H1 (cell line): ENCODE measurements around the gene SYK. TPM values are rescaled to one million over a fixed set of nuclear protein-coding genes. Genes with fewer than 3 reads are reported as not detected.

Experiments used
- CTCF ChIA-PET: fragments of 300-600 bp; sonication (Branson Sonifier 250); formaldehyde crosslinking; loops from one replicate; lab custom pipeline; 2021; ENCODE audit not compliant: partially characterized antibody; lab: Charles Lee
- POLR2A ChIA-PET: fragments of 300-600 bp; sonication (Branson Sonifier 250); formaldehyde crosslinking; loops from one replicate; lab custom pipeline; 2021; ENCODE audit warnings: inconsistent platforms; ENCODE audit not compliant: partially characterized antibody; lab: Charles Lee
- DNase-seq, 2 experiments: peaks; one replicate each; pipeline versions ENCODE4 v3.0.0 to v3.0.0-alpha.2; 2010 to 2022; ENCODE audit warnings: low spot score in 2 of 2, low read depth in 1 of 2, mixed read lengths in 1 of 2
- FAIRE-seq: peaks from 2 replicates; lab custom pipeline; 2011; peaks lifted over from hg19 to GRCh38; lab: Jason Lieb, UNC
- H2AFZ ChIP-seq: 2 replicates; pipeline ENCODE4 v1.8.1; 2012; ENCODE audit warnings: low read length, inconsistent platforms
- H2AK5ac ChIP-seq: 2 replicates; pipeline ENCODE4 v1.6.1; 2013; ENCODE audit warnings: low read depth, low read length
- H2BK120ac ChIP-seq: replicated peaks from 2 replicates; pipeline ENCODE3; 2013; ENCODE audit warnings: low read depth, low read length, inconsistent platforms
- H2BK12ac ChIP-seq: 2 replicates; pipeline ENCODE4 v1.6.1; 2013; ENCODE audit warnings: low read depth, low read length
- H2BK15ac ChIP-seq: 2 replicates; pipeline ENCODE4 v1.6.1; 2013; ENCODE audit warnings: low read length
- H2BK20ac ChIP-seq: 2 replicates; pipeline ENCODE4 v1.6.1; 2013; ENCODE audit warnings: low read length
- H2BK5ac ChIP-seq: 2 replicates; pipeline ENCODE4 v1.6.1; 2013; ENCODE audit warnings: low read depth, low read length
- H3K14ac ChIP-seq: 2 replicates; pipeline ENCODE4 v1.6.1; 2013; ENCODE audit warnings: inconsistent platforms; ENCODE audit not compliant: insufficient read length
- H3K18ac ChIP-seq: 2 replicates; pipeline ENCODE4 v1.6.1; 2013; ENCODE audit warnings: low read length; ENCODE audit errors: extremely low read depth
- H3K23ac ChIP-seq: 2 replicates; pipeline ENCODE4 v1.6.1; 2013; ENCODE audit warnings: inconsistent platforms; ENCODE audit not compliant: insufficient read length
- H3K23me2 ChIP-seq: 2 replicates; pipeline ENCODE4 v1.6.1; 2013; ENCODE audit warnings: low read depth, low read length
- H3K27ac ChIP-seq: 2 replicates; pipeline ENCODE4 v1.6.1; 2011; ENCODE audit warnings: low read depth, low read length, inconsistent platforms
- H3K27me3 ChIP-seq, 4 experiments: replicated peaks in 1 of 4; 1 replicate in 1 of 4; 2 replicates in 3 of 4; pipeline versions ENCODE4 v1.6.1 to v1.8.1; 2011 to 2013; ENCODE audit warnings: low read length in 3 of 4, mild to moderate bottlenecking in 3 of 4, inconsistent platforms in 2 of 4, mixed read lengths in 2 of 4, moderate library complexity in 1 of 4; ENCODE audit not compliant: control insufficient read depth in 3 of 4, insufficient read depth in 3 of 4; ENCODE audit errors: extremely low read depth in 1 of 4
- H3K36me3 ChIP-seq, 4 experiments: 2 replicates each; pipeline versions ENCODE4 v1.6.1 to v1.8.1; 2011 to 2013; ENCODE audit warnings: mild to moderate bottlenecking in 4 of 4, low read length in 3 of 4, moderate library complexity in 2 of 4, control low read depth in 1 of 4, inconsistent platforms in 1 of 4; ENCODE audit not compliant: insufficient read depth in 4 of 4, control insufficient read depth in 2 of 4
- H3K4ac ChIP-seq: replicated peaks from 2 replicates; pipeline ENCODE3; 2013; ENCODE audit warnings: low read length, low read depth, mixed read lengths, inconsistent platforms; ENCODE audit not compliant: insufficient read length
- H3K4me1 ChIP-seq, 4 experiments: replicated peaks in 1 of 4; 1 replicate in 1 of 4; 2 replicates in 3 of 4; pipeline versions ENCODE4 v1.6.1 to v1.8.1; 2011 to 2013; ENCODE audit warnings: low read length in 3 of 4, inconsistent platforms in 2 of 4, mixed read lengths in 1 of 4; ENCODE audit not compliant: insufficient read depth in 4 of 4, control insufficient read depth in 3 of 4
- H3K4me2 ChIP-seq, 2 experiments: 2 replicates each; pipeline versions ENCODE4 v1.6.1 to v1.8.1; 2011 to 2013; ENCODE audit warnings: low read depth in 2 of 2, low read length in 2 of 2, control low read depth in 1 of 2, inconsistent platforms in 1 of 2, mild to moderate bottlenecking in 1 of 2; ENCODE audit not compliant: insufficient read depth in 1 of 2
- H3K4me3 ChIP-seq, 4 experiments: fragments of 200-600, 300-600 bp in 1 of 4; sonication (generic), shearing (Covaris generic), sonication (Bioruptor Twin) in 1 of 4; 2 replicates each; pipeline versions ENCODE4 v1.5.1 to v1.8.1; 2011 to 2016; ENCODE audit warnings: low read length in 4 of 4, low read depth in 3 of 4, control low read depth in 2 of 4, inconsistent platforms in 2 of 4, mild to moderate bottlenecking in 2 of 4, mixed read lengths in 1 of 4, moderate library complexity in 1 of 4; ENCODE audit not compliant: insufficient read depth in 2 of 4; ENCODE audit errors: extremely low read depth in 1 of 4
- H3K56ac ChIP-seq: replicated peaks from 2 replicates; pipeline ENCODE3; 2013; ENCODE audit warnings: low read depth, mild to moderate bottlenecking, mixed read lengths, low read length, inconsistent platforms; ENCODE audit not compliant: insufficient read length
- H3K79me1 ChIP-seq: 2 replicates; pipeline ENCODE4 v1.6.1; 2013; ENCODE audit warnings: low read depth, low read length, control low read depth
- H3K79me2 ChIP-seq, 2 experiments: 2 replicates each; pipeline versions ENCODE4 v1.6.1 to v1.8.1; 2012 to 2013; ENCODE audit warnings: low read length in 2 of 2, mild to moderate bottlenecking in 2 of 2, inconsistent platforms in 1 of 2; ENCODE audit not compliant: insufficient read depth in 2 of 2, control insufficient read depth in 1 of 2
- H3K9ac ChIP-seq, 4 experiments: replicated peaks in 1 of 4; 1 replicate in 1 of 4; 2 replicates in 3 of 4; pipeline versions ENCODE4 v1.6.1 to v1.8.1; 2011 to 2013; ENCODE audit warnings: low read depth in 3 of 4, low read length in 3 of 4, control low read depth in 2 of 4, mild to moderate bottlenecking in 2 of 4, moderate library complexity in 2 of 4, inconsistent platforms in 1 of 4; ENCODE audit errors: extremely low read depth in 1 of 4
- H3K9me3 ChIP-seq, 2 experiments: 2 replicates each; pipeline versions ENCODE4 v1.6.1 to v1.8.1; 2012 to 2013; ENCODE audit warnings: mild to moderate bottlenecking in 2 of 2, moderate library complexity in 2 of 2, control low read depth in 1 of 2, inconsistent platforms in 1 of 2, low read depth in 1 of 2, low read length in 1 of 2, mixed read lengths in 1 of 2; ENCODE audit not compliant: insufficient read depth in 2 of 2
- H4K20me1 ChIP-seq, 2 experiments: replicated peaks in 1 of 2; 2 replicates each; pipeline versions ENCODE3 to v1.8.1; 2011 to 2013; ENCODE audit warnings: inconsistent platforms in 2 of 2, low read length in 2 of 2, mild to moderate bottlenecking in 1 of 2; ENCODE audit not compliant: insufficient read depth in 2 of 2, control insufficient read depth in 1 of 2
- H4K5ac ChIP-seq: 2 replicates; pipeline ENCODE4 v1.6.1; 2013; ENCODE audit warnings: low read length, low read depth, mixed read lengths, inconsistent platforms; ENCODE audit not compliant: insufficient read length
- H4K8ac ChIP-seq: 2 replicates; pipeline ENCODE4 v1.8.0; 2013; ENCODE audit warnings: mild to moderate bottlenecking, moderate library complexity, low read length, inconsistent platforms; ENCODE audit not compliant: insufficient read depth; ENCODE audit errors: extremely low read depth
- H4K91ac ChIP-seq: replicated peaks from 2 replicates; pipeline ENCODE3; 2013; ENCODE audit warnings: low read length, mixed read lengths, inconsistent platforms; ENCODE audit not compliant: insufficient read length
- BACH1 ChIP-seq: IDR thresholded peaks from 2 replicates; pipeline ENCODE4 v1.6.1; 2012; ENCODE audit warnings: low read length, improper control_type of control experiment
- BRCA1 ChIP-seq: IDR thresholded peaks from 2 replicates; pipeline ENCODE4 v1.6.1; 2012; ENCODE audit warnings: low read depth, low read length, improper control_type of control experiment
- CEBPB ChIP-seq: IDR thresholded peaks from 2 replicates; pipeline ENCODE4 v1.6.1; 2012; ENCODE audit warnings: low read depth, low read length
- CHD2 ChIP-seq: IDR thresholded peaks from 2 replicates; pipeline ENCODE4 v1.6.1; 2012; ENCODE audit warnings: low read length, improper control_type of control experiment
- CREB1 ChIP-seq: IDR thresholded peaks from 2 replicates; pipeline ENCODE4 v1.6.1; 2012; ENCODE audit warnings: inconsistent platforms
- CTCF ChIP-seq, 3 experiments: IDR thresholded peaks; 1 replicate in 2 of 3; 2 replicates in 1 of 3; pipeline versions ENCODE4 v1.5.1 to v1.6.1; 2011; ENCODE audit warnings: low read length in 3 of 3, mild to moderate bottlenecking in 3 of 3, inconsistent platforms in 2 of 3, low read depth in 1 of 3, moderate library complexity in 1 of 3; ENCODE audit not compliant: insufficient read depth in 1 of 3; ENCODE audit errors: control extremely low read depth in 1 of 3
- E2F6 ChIP-seq: IDR thresholded peaks from 2 replicates; pipeline ENCODE4 v1.6.1; 2012; ENCODE audit warnings: inconsistent platforms
- FOSL1 ChIP-seq: IDR thresholded peaks from 2 replicates; pipeline ENCODE4 v1.6.1; 2011; ENCODE audit warnings: mild to moderate bottlenecking, low read depth, low read length, moderate library complexity; ENCODE audit not compliant: insufficient read depth
- KDM5A ChIP-seq: fragments of 200-600 bp; IDR thresholded peaks from 2 replicates; pipeline ENCODE4 v1.7.1; 2012; ENCODE audit warnings: mild to moderate bottlenecking, low read length, inconsistent platforms, mixed read lengths
- MAFK ChIP-seq: IDR thresholded peaks from 2 replicates; pipeline ENCODE4 v1.6.1; 2012; ENCODE audit warnings: low read depth, mild to moderate bottlenecking, improper control_type of control experiment, low read length
- POLR2AphosphoS5 ChIP-seq: IDR thresholded peaks from 2 replicates; pipeline ENCODE4 v1.6.1; 2011; ENCODE audit warnings: low read depth, low read length
- SIX5 ChIP-seq: IDR thresholded peaks from 2 replicates; pipeline ENCODE4 v1.6.1; 2011; ENCODE audit warnings: mild to moderate bottlenecking, low read depth, low read length
- TAF1 ChIP-seq: IDR thresholded peaks from 2 replicates; pipeline ENCODE4 v1.6.1; 2011; ENCODE audit warnings: mild to moderate bottlenecking, low read depth, low read length
- WGBS, 2 experiments: shearing (Covaris generic) in 1 of 2; methylation state at CpG; one replicate each; pipeline versions ENCODE4 v1.1.6 to v1.1.7; 2013 to 2015; ENCODE audit warnings: low lambda C conversion rate in 2 of 2, mixed read lengths in 2 of 2, inconsistent platforms in 1 of 2, low coverage in 1 of 2, missing lambda C conversion rate in 1 of 2; ENCODE audit not compliant: insufficient replicate concordance in 2 of 2, insufficient coverage in 1 of 2, insufficient read length in 1 of 2; ENCODE audit errors: extremely low coverage in 1 of 2, missing lambda C conversion rate in 1 of 2; 5-methylcytosine and 5-hydroxymethylcytosine counted together
- polyA plus RNA-seq, 7 experiments: library from polyadenylated mRNA; depleted of rRNA in 3 of 7; stranded (reverse) in 5 of 7; unstranded in 2 of 7; fragments of >200 nt in 5 of 7; fragments of 200-250 nt in 2 of 7; gene quantifications; 1 replicate in 5 of 7; 2 replicates in 1 of 7; 4 replicates in 1 of 7; pipeline versions ENCODE4 v1.2.1 to v1.2.3, GENCODE V29; 2011 to 2013; ENCODE audit warnings: missing spikeins in 2 of 7, mixed read lengths in 2 of 7
- total RNA-seq: library from RNA; stranded (reverse); fragmentation: NEBNext Ultra II Directional; extraction: Animal tissue kit (Norgen Biotek cat#: 25700); gene quantifications from 2 replicates; pipeline ENCODE4 v1.2.1, GENCODE V29; 2021

Gene SYK
- total and polyA plus RNA-seq, 2 of the 8 experiments (the other 6 are each of a cell fraction or from before 2014, with no cell fraction given), result 1.5 to 4.4 TPM

- Histone ChIP-seq H3K27me3 (no peaks in the 10 kb centered on the region), H4K91ac (no peak overlapping the region), H2BK20ac (no peak overlapping the region), H3K27ac (no peak overlapping the region), H3K4me1 (no peaks in the 10 kb centered on the region), H2BK12ac (no peak overlapping the region), H2BK120ac (no peak overlapping the region), H4K5ac (no peak overlapping the region), H3K9ac (no peak overlapping the region; a peak in 1 of 7 replicates), H3K79me1 (no peaks in the 10 kb centered on the region), H3K14ac (no peak overlapping the region), H3K9me3 (no peaks in the 10 kb centered on the region), H2AFZ (no peak overlapping the region), H2AK5ac (no peak overlapping the region), H2BK5ac (no peak overlapping the region), H3K4ac (no peak overlapping the region), H3K36me3 (no peaks in the 10 kb centered on the region), H3K56ac (no peak overlapping the region), H3K18ac (no peak overlapping the region), H2BK15ac (no peak overlapping the region), H3K4me2 (no peak overlapping the region), H4K8ac (no peak overlapping the region), H4K20me1 (no peaks in the 10 kb centered on the region), H3K23me2 (no peaks in the 10 kb centered on the region), H3K23ac (no peak overlapping the region), H3K4me3 (no peak overlapping the region), H3K79me2 (no peaks in the 10 kb centered on the region)
- ChIA-PET POLR2A (no interaction called here), CTCF (interaction anchor here (1.2 to 1.8 kb wide), 2 partner anchors 25 to 49 kb away, joined by 4 to 8 read pairs; no protein-coding TSS in a partner anchor)
- 64% methylated on average over 1 of the region's 1 CpG; no CpG with 5 or more reads in 1 of the 2 experiments for WGBS, 2 experiments
- FAIRE-seq, result no peak
- DNase-seq, result no peak
- TF ChIP-seq BRCA1 (no peak), KDM5A (no peak), MAFK (no peak), SIX5 (no peak), BACH1 (no peak), CHD2 (no peak), FOSL1 (no peak), CTCF (IDR thresholded peaks at IDR 0.05; ENCODE audit: control extremely low read depth in 1 of 3, insufficient read depth in 1 of 3, low read depth in 1 of 3, low read length in 3 of 3) (no peak), CEBPB (no peak), CREB1 (no peak), POLR2AphosphoS5 (no peak), E2F6 (no peak), TAF1 (no peak)
Observed at GRCh38 chr9:90940280-90940679, 138.7 kb downstream of the SYK start.
